ENCODE data around the gene CREBRF.

DNA sequence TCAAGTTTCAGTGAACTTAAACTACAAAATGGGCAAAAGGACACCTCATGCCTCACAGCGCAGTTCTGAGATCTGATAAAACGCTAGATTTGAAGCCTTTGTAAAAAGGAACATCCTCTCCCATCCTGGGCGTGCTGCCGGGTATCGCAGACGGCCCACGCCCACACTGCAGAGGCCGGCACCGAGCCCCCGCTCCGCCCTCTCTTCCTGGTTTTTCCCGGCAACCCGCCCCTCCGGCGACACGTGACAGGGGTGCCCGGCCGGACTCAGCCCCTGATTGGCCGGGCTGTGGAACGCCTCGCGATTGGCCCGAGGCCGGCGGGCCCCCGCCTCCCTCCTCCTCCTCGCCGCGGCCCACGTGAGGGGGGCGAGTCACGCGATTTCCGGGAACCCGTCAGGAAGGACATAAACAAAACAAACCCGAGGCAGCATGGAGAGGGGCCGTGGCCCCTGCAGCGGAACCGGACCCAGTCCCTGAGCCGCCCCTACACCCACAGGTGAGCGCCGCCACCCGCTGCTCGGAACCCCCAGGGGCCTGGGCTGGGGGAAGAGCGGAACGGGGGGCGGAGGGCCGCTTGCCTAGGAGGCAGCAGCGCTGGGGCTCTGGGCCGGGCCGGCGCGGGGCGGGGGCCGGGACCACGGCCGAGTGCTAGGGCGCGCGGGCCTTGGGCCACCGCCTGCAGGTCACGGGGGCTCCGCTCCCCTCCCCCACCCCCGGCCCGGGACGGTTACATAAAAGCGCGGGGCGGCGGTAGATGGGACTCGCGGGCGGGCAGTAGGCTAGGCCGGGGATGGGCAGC, at the start of gene CREBRF:
- TF ChIP-seq, protein P1, sequence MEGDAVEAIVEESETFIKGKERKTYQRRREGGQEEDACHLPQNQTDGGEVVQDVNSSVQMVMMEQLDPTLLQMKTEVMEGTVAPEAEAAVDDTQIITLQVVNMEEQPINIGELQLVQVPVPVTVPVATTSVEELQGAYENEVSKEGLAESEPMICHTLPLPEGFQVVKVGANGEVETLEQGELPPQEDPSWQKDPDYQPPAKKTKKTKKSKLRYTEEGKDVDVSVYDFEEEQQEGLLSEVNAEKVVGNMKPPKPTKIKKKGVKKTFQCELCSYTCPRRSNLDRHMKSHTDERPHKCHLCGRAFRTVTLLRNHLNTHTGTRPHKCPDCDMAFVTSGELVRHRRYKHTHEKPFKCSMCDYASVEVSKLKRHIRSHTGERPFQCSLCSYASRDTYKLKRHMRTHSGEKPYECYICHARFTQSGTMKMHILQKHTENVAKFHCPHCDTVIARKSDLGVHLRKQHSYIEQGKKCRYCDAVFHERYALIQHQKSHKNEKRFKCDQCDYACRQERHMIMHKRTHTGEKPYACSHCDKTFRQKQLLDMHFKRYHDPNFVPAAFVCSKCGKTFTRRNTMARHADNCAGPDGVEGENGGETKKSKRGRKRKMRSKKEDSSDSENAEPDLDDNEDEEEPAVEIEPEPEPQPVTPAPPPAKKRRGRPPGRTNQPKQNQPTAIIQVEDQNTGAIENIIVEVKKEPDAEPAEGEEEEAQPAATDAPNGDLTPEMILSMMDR (IDR thresholded peaks at IDR 0.05) = peak in 1 of 4 experiments; percentile 18
- peak; percentile 58 to 65 for TF ChIP-seq POLR2A (IDR thresholded peaks at IDR 0.05)
